NCI-H1436 treated with DMSO at 0.1 percent for 48 hours (cell line): ENCODE results near the gene ZNF135.

Experiments
- DNase-seq: peaks from one replicate; lab custom pipeline; 2025; lab: John Stamatoyannopoulos, UW

The ZNF135 gene

GRCh38 chr19:58046856-58047255, 12.2 kb upstream of the ZNF135 start:
- no peak for DNase-seq

GRCh38 chr19:58047672-58048071, 11.4 kb upstream of the ZNF135 start:
- DNase-seq: no peak

- DNase-seq: no peak
Measured at GRCh38 chr19:58052256-58052655, 6.8 kb upstream of the ZNF135 start.

GRCh38 chr19:58053480-58054156, 5.5 kb upstream of the ZNF135 start:
- DNase-seq: no peak

- DNase-seq: no peak
Measured at GRCh38 chr19:58054901-58055874, 3.9 kb upstream of the ZNF135 start.

- DNase-seq: no peak
Measured at GRCh38 chr19:58056261-58056660, 2.8 kb upstream of the ZNF135 start.

- DNase-seq: no peak
Measured at GRCh38 chr19:58056861-58057260, 2.2 kb upstream of the ZNF135 start.

GRCh38 chr19:58058467-58058866, 615 bp upstream of the ZNF135 start:
- no peak for DNase-seq

- DNase-seq: no peak
Measured at GRCh38 chr19:58059671-58060078, 593 bp downstream of the ZNF135 start.

GRCh38 chr19:58060231-58060630, 1.1 kb downstream of the ZNF135 start:
- no peak for DNase-seq

- DNase-seq: no peak
Measured at GRCh38 chr19:58063712-58064111, 4.6 kb downstream of the ZNF135 start.

- DNase-seq: no peak
Measured at GRCh38 chr19:58067240-58067912, 8.3 kb downstream of the ZNF135 start.

GRCh38 chr19:58079792-58080191, 20.7 kb downstream of the ZNF135 start:
- DNase-seq: no peak

- no peak for DNase-seq
Measured at GRCh38 chr19:58083021-58083420, 23.9 kb downstream of the ZNF135 start.

- DNase-seq: no peak
Measured at GRCh38 chr19:58084596-58085347, 25.7 kb downstream of the ZNF135 start.

GRCh38 chr19:58085348-58085875, 26.3 kb downstream of the ZNF135 start:
- no peak for DNase-seq

GRCh38 chr19:58086825-58087710, 28.0 kb downstream of the ZNF135 start:
- DNase-seq: no peak

- no peak for DNase-seq
Measured at GRCh38 chr19:58088521-58089052, 29.5 kb downstream of the ZNF135 start.

- no peak for DNase-seq
Measured at GRCh38 chr19:58089846-58090245, 30.8 kb downstream of the ZNF135 start.

GRCh38 chr19:58091251-58091995, 32.3 kb downstream of the ZNF135 start:
- DNase-seq: no peak
